ENCODE data around the gene TFF2.

TFF2 gene

GRCh38 chr21:42365770-42366169 is 15.0 kb upstream of the TFF2 start:
- no peak for DNase-seq

- DNase-seq, result no peak
Measured at GRCh38 chr21:42364304-42364865, 13.6 kb upstream of the TFF2 start.

GRCh38 chr21:42363312-42363711 is 12.5 kb upstream of the TFF2 start:
- no peak for DNase-seq

GRCh38 chr21:42362700-42363099 is 11.9 kb upstream of the TFF2 start:
- no peak for DNase-seq

DNA sequence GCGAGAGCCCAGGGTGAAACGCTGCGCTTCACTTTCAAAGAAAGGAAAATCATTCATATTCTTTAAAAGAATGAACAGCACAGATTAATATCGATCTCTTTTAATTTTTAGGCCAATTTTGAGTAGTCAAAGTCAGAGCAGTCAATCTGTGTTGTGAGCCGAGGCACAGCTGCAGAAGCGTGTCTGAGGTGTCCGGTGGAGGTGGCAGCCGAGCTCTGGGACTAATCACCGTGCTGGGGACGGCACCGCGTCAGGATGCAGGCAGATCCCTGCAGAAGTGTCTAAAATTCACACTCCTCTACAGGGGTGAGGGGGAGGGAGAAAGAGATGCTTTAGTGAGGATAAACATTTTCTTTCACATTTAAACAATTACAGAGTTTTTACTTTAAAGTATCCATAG is 11.4 kb upstream of the TFF2 start:
- no peak for DNase-seq

GRCh38 chr21:42361286-42361685 is 10.5 kb upstream of the TFF2 start:
- DNase-seq, result no peak

DNA sequence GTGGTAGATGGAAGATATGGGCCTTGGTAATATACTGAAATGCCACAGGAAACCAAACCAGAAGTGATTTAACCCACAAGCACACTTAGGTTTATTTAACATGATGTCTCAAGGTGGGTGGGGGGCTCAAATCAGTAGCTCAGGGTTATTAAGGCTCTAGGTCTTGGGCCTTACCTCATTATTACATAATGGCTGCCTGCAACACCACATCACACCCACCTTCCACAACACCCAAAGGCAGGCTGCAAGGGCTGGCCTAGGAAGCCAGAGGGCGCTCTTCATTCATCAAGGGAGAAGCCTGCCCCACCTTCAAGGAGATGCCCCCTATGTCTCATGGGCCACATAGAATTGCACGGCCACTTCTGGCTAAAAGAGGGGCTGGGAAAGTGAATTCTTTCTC is 9.5 kb upstream of the TFF2 start:
- DNase-seq, result no peak

DNA sequence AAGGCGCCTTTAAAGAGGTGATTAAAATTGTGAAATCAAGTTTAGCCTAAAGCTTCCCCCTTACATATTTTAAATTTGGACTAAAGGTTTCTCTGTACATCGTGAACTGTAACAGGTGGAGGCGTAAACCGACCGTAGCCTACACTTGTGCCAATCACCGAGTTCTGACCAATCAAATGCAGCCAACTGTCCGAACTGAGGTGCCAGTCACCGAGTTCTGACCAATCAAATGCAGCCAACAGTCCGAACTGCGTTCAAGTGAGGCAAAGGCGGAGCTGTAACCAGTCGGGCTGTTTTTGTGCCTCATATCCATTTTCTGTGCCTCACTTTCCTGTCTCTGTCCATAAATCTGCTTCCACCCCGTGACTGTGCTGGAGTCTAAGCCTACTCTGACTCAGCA is 8.1 kb upstream of the TFF2 start:
- DNase-seq, result no peak

- no peak for DNase-seq
Measured at GRCh38 chr21:42358261-42358660, 7.5 kb upstream of the TFF2 start.

DNA sequence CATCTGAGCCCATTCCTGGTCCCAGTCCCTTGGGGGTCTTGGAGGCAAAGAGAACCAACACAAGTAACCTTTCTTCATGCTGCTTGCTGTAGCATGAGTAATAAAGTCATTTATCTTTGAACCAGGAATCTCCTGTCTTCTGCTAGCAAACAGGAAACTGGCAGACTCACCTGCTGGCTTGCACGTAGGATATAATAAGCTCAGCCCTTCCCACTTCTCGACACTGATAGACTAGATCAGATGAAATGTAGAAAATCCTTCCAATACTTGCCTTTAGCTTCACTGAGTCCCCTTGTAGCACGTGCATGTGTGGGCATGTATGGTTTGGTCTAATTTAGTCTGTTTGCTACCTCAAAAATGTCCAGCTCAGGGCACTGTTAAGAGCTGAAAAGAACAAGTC is 6.5 kb upstream of the TFF2 start:
- DNase-seq, result no peak

GRCh38 chr21:42356650-42357049 is 5.9 kb upstream of the TFF2 start:
- DNase-seq, result no peak

GRCh38 chr21:42356046-42356445 is 5.3 kb upstream of the TFF2 start:
- no peak for DNase-seq

DNA sequence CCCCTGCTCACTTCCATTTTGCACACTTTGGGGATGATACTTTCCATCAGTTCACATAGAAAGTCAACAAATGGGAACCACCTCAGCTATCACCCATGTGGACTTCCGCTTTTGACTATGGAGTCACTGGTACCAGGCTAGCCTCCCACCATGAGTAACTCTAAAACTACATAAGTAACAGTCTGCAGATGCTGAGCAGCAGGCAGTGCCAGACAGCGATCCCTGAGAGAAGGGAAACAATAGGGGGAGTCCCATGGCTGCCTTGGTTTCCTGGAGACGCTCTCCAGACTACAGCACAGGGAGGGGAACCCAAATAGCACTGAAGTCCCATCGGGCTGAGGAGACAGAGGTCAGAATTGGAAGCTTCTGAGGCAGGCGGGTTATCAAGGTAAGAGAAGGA is 2.8 kb upstream of the TFF2 start:
- DNase-seq, result no peak

- DNase-seq, result no peak
Measured at GRCh38 chr21:42352441-42353095, 1.8 kb upstream of the TFF2 start.

DNA sequence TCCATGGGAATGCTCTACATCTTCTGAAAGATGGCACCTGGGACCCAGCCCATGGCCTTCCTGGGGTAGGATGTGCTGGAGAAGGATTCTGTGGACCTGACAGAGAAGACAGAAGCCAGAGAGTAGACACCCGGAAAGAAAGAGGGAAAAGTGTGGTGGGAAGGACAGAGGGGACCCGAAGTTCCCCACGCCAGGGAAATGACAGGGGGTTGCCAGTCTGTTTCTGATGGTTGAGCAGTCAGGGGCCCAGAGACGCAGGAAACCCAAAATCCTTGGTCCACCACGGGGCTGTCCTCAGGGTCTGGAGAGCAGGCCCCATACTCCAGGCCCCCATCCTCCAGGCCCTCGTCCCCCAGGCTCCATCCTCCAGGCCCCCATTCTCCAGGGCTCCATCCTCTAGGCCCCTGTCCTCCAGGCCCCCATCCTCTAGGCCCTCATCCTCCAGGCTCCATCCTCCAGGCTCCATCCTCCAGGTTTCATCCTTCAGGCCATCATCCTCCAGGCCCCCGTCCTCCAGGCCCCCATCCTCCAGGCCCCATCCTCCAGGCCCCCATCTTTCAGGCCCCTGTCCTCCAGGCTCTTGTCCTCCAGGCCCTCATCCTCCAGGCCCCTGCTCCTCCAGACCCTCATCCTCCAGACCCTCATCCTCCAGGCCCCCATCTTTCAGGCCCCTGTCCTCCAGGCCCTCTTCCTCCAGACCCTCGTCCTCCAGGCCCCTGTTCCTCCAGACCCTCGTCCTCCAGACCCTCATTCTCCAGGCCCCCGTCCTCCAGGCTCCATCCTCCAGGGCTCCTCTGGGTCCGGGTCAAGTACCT is 1.0 kb upstream of the TFF2 start:
- no peak for DNase-seq

GRCh38 chr21:42350318-42350910 is 380 bp downstream of the TFF2 start:
- no peak for DNase-seq

GRCh38 chr21:42349420-42350317 is 1.1 kb downstream of the TFF2 start:
- DNase-seq, result no peak

DNA sequence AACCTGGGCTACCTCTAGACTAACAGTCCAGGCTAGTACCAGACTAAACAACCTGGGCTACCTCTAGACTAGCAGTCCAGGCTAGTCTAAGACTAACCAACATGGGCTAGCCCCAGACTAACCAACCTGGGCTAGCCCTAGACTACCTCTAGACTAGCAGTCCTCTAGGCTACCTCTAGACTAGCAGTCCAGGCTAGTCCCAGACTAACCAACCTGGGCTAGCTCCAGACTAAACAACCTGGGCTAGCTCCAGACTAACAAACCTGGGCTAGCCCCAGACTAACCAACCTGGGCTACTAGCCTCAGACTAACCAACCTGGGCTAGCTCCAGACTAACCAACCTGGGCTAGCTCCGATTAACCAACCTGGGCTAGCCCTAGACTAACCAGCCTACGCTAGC is 2.0 kb downstream of the TFF2 start:
- no peak for DNase-seq

DNA sequence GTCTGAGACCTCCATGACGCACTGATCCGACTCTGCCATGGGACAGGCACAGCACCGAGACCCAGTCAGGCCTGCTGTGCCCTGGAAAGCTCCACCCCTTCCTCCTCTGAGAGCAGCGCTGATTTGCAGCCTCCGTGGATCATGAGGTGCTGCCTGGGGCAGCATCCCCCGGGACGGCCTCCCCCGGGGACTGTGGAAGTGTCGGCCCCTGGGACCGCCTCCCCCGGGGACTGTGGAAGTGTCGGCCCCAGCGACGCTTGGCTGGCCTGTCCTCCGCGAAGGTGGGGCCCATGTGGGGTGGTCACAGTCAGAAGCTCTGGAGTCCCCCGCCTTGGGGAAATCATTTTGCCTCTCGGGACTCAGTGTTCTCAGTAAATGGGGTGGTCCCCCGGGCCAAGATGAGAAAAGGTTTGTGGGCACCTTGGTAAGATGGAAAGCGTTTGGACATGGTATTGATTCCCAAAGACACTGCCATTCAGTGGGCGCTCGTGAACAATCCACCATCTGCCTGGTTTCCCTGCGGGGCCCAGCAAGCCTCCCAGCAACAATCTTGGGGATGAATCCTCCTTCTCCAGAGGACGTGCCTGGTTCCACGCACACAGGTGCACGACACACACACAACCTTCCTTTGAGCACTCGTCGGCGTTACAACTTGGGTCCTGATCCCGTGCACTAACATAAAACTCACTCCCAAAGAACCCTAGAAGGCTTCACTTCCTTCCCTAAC is 3.0 kb downstream of the TFF2 start:
- DNase-seq, result no peak

DNA sequence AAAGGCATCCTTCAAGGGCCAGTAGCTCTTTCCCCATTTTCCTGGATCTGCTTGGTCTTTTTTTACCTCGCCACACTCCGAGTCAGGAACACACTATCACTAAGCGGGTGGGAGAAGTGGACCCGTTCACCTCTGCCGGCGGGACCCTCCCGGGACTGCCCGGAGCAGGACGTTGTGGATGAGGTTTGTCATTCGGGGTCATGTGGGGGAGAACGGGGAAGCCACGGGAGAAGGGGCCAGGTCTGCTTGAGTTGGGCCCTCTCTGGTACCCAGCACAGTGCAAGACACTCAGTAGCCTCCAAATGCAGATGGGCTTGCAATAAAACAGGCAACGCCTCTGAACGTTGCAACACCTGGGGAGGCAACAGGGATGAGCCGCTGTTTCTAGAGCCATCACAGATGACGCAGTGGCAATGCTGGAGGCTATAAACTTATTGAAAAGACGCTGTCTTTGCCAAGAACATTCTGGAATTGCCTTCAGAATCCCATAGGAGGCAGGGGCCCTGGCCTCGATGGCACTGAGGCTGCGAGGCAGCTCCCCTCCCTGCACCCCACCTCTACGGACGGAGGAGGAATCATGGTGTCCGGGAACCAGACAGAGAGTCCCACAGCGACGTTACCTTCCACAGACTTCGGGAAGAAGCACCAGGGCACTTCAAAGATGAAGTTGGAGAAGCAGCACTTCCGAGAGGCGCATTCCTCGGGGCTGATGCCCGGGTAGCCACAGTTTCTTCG is 3.8 kb downstream of the TFF2 start:
- no peak for DNase-seq

DNA sequence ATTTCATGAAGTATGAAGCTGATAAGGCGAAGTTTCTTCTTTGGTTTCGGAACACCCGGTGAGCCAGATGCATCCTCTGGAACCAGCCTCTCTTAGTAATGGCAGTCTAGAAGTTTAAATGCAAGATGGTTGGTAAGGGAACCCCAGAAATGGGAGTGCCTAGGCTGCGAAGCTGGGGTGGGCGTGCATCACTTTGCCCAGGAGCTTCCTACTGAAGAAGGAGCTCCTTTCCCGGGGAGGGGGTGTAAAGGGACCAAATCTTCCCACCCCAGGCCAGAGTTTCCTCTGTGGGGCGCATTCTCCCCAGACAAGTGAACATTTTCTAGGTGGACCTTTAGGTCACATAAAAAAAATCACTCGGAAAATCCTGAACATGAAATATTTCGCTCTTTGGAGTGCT is 4.4 kb downstream of the TFF2 start:
- no peak for DNase-seq

- DNase-seq, result no peak
Measured at GRCh38 chr21:42344631-42345030, 6.2 kb downstream of the TFF2 start.

Data from 8988T (cell line).